CD1c-positive myeloid dendritic cell (primary cell): ENCODE measurements around the gene CERS1.
A peak's percentile ranks its signal among the peaks of the same experiment; 100 is the strongest.
"Not testable (repeated sequence)": the region's sequence is repeated elsewhere in the genome, so short reads cannot be mapped to it uniquely, and the experiment has no call there.

Experiments used
- DNase-seq: peaks from one replicate; pipeline ENCODE4 v3.0.0-alpha.2; 2016; ENCODE audit errors: extremely low spot score

The CERS1 gene

GRCh38 chr19:18919086-18919899, 23.3 kb upstream of the CERS1 start, which contains the start of the genes COPE and DDX49:
TSS of gene COPE (minus strand) at chr19:18919387. CDS start at chr19:18919348, 39 bp downstream.
TSS of gene DDX49 (plus strand) at chr19:18919715. CDS start at chr19:18919742, 27 bp downstream.
- DNase-seq, result peak; percentile 99

DNA sequence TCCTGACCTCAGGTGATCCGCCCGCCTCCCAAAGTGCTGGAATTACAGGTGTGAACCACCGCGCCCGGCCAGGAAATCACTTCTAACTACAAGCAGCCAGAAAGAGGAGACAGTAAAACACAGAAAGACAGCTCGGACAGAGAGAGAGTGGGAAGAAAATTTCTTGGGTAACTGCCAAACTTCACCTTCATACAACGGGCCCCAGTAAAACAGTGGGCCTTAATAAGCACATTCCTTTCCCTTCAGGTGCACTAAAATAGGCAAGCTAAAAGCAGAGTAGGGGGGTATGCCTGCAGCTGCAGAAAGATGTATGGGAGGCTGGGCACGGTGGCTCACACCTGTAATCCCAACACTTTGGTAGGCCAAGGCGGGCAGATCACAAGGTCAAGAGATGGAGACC, 21.6 kb upstream of the CERS1 start:
- DNase-seq, result not testable (repeated sequence)

- DNase-seq, result peak; percentile 44
Observed at GRCh38 chr19:18915639-18916038, 19.7 kb upstream of the CERS1 start.

DNA sequence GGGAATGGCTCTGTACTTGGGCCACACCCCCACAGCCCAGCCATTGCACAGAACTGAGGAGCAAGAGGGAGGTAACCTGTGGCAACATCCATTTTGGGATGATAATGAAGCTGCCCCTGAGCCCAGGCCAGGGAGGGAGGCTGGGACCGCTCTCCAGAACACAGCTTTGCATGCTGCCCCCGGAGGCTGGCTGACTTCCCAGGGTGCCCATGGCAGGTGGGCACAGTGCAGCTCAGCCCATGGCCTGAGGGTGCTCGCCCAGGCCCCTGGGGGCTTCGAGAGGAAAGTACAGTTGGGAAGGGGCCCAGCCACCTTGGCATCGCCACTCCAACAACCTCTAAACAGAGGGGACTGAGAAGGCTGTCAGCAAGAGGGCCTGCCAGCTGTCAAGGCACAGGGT, 17.5 kb upstream of the CERS1 start:
- no peak for DNase-seq

DNA sequence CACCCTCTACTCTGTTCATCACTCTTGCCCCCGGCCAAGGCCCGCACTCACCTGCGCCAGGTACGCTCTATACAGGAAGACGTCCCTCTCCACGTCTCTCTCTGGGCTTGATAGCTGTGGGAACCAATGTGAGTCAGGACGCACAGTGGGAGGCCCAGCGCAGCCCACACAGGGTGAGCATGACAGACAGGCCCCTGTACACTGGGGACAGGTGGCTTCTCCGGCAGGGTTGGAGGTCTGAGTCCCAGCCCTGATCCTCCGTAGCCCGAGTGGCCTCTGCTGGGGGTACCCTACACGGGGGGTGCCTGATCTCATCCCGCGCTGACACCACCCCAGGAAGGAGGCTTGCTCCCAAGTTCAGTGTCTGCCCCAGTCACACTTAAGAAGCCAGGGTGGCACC, 17.0 kb upstream of the CERS1 start:
- no peak for DNase-seq

GRCh38 chr19:18910801-18911436, 15.0 kb upstream of the CERS1 start:
- DNase-seq, result no peak

GRCh38 chr19:18910010-18910409, 14.1 kb upstream of the CERS1 start:
- no peak for DNase-seq

DNA sequence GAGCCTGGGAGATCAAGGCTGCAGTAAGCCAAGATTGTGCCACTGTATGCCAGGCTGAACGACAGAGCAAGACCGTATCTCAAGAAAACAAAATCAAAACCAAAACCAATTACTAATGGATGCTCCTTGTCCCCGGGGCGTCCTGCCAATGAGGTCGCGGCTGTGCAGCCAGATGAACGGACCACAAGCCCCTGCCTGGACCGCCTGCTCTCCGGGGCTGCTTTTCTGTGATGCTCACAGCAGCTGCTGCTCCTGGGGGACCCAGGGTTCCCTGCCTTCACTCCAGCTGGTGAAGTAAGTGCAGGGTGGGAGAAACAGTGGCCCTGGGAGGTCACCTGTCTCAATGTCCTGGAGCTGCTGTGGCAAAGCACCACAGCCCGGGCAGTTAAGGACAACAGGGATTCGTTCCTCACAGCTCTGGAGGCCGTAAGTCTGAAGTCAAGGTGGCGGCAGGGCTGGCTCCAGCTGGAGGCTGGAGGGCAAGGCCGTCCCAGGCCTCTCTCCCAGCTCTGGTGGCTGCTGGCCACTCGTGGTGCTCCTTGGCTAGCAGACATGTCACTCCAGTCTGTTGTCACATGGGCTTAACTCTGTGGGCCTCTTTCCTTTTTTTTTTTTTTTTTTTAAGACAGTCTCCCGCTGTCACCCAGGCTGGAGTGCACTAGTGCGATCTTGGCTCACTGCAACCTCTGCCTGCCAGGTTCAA, 13.1 kb upstream of the CERS1 start:
- no peak for DNase-seq

GRCh38 chr19:18906605-18907519, 10.9 kb upstream of the CERS1 start:
- DNase-seq, result no peak

- no peak for DNase-seq
Observed at GRCh38 chr19:18905513-18906236, 9.7 kb upstream of the CERS1 start.

- DNase-seq, result no peak
Observed at GRCh38 chr19:18905058-18905456, 9.1 kb upstream of the CERS1 start.

GRCh38 chr19:18904334-18905057, 8.5 kb upstream of the CERS1 start:
- no peak for DNase-seq

GRCh38 chr19:18903156-18904037, 7.4 kb upstream of the CERS1 start:
- DNase-seq, result no peak

GRCh38 chr19:18902519-18902918, 6.6 kb upstream of the CERS1 start:
- not testable (repeated sequence) for DNase-seq

DNA sequence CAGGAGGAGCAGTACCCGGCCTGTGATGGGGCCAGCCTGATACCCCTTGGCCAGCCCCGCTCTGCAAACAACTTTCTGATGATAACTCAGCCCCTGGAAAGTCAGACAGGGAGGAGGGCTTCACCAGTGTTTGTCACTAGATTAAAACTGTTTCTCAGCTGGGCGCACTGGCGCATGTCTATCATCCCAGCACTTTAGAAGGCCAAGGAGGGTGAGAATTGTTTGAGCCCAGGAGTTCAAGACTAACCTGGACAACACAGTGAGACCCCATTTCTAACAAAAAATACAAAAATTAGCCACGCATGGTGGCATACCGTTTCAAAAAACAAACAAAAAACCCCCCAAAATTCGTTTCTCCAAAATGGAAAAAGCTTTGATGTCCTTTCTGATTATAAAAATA, 5.5 kb upstream of the CERS1 start:
- no peak for DNase-seq

GRCh38 chr19:18900700-18901481, 4.9 kb upstream of the CERS1 start:
- DNase-seq, result no peak

DNA sequence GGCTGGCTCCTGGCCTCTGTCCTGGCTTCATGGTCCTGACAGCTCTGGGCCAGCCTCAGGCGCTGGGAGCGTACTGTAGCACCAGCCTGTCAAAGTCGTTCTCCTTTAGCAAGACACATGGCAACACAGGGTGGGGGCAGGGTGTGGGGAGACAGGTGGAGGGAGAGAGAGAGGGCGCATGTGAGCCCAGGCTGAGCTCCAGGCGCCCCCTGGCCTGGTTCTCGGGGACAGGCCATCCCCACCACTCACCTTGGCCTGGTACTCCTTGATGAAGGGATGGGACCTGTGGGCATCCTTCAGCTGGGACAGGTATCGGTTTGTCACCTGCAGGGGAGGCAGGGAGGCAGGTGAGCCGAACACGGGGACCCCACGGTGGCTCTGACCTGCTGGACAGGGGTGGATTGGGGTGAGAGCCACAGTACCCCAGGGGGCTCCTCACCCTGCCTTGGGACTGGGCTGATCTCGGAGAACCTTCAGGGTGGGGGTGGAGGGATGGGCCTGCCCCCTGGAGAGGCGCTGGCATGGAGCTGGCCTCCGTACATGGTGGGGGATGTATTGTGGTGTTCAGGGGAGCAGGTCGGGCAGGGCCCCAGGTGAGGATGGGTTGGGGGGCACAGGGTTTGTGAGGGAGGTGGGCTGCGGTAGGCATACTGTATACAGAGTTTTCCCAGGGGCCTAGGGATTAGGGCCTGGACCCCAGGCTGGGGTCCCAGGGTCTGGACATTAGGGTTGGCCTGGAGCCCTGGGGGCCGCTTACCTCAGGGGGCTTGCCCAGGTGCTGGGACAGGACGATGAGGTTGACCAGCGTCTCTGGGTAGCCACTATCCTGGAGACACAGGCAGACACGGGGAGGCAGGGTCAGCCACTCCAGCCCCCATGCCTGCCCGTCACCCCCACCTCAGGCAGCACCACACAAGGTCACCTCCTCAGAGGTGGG, 3.9 kb upstream of the CERS1 start:
- no peak for DNase-seq
